SU-DHL-6 (cell line): Measurements from ENCODE around the gene DCK.

Experiments used
- H2AFZ ChIP-seq: fragments of 200-600 bp; sonication (generic); 2 replicates; pipeline ENCODE4 v1.6.1; 2014; ENCODE audit warnings: low read depth, mild to moderate bottlenecking, moderate library complexity, mixed read lengths, antibody characterized with exemption, low read length; ENCODE audit not compliant: severe bottlenecking
- H3F3A ChIP-seq: fragments of 200-600 bp; shearing (Covaris generic); 2 replicates; pipeline ENCODE4 v1.6.0; 2016; ENCODE audit warnings: antibody characterized with exemption, mild to moderate bottlenecking; ENCODE audit not compliant: insufficient read depth
- H3K27ac ChIP-seq: fragments of 200-600 bp; sonication (generic); 2 replicates; pipeline ENCODE4 v1.5.1; 2016; ENCODE audit warnings: low read depth, mild to moderate bottlenecking, low read length, moderate library complexity, mixed read lengths
- H3K27me3 ChIP-seq: fragments of 200-600 bp; sonication (generic), shearing (Covaris generic); 2 replicates; pipeline ENCODE4 v1.6.0; 2014; ENCODE audit warnings: mild to moderate bottlenecking, low read length
- H3K36me3 ChIP-seq: fragments of 200-600 bp; sonication (generic); 2 replicates; pipeline ENCODE4 v1.6.1; 2014; ENCODE audit warnings: mild to moderate bottlenecking, low read length, mixed read lengths
- H3K4me2 ChIP-seq: fragments of 300-600, 200-600 bp; shearing (Covaris generic), sonication (generic); 2 replicates; pipeline ENCODE4 v1.6.0; 2014; ENCODE audit warnings: low read length, low read depth, mild to moderate bottlenecking; ENCODE audit not compliant: poor library complexity, severe bottlenecking
- H3K4me3 ChIP-seq: fragments of 200-600 bp; sonication (generic); 2 replicates; pipeline ENCODE4 v1.5.1; 2014; ENCODE audit warnings: antibody characterized with exemption, low read length, mild to moderate bottlenecking, mixed read lengths; ENCODE audit not compliant: insufficient read depth, poor library complexity, severe bottlenecking
- H3K79me2 ChIP-seq: fragments of 200-600 bp; sonication (generic); 2 replicates; pipeline ENCODE4 v1.6.1; 2014; ENCODE audit warnings: mild to moderate bottlenecking, low read length, moderate library complexity; ENCODE audit not compliant: insufficient read depth
- H3K9ac ChIP-seq: fragments of 200-600 bp; sonication (generic); 2 replicates; pipeline ENCODE4 v1.7.0; 2014; ENCODE audit warnings: mild to moderate bottlenecking, low read length
- H3K9me2 ChIP-seq: fragments of 200-600 bp; sonication (generic); replicated peaks from 2 replicates; pipeline ENCODE4 v1.6.1; 2014; ENCODE audit warnings: low read length; ENCODE audit not compliant: insufficient read depth
- H3K9me3 ChIP-seq: fragments of 200-600 bp; sonication (generic); 2 replicates; pipeline ENCODE4 v1.6.1; 2014; ENCODE audit warnings: low read length, mixed read lengths; ENCODE audit not compliant: insufficient read depth
- H4K20me1 ChIP-seq: fragments of 200-600 bp; sonication (generic); 2 replicates; pipeline ENCODE4 v1.6.1; 2014; ENCODE audit warnings: low read depth, mild to moderate bottlenecking, antibody characterized with exemption, low read length, moderate library complexity, mixed read lengths
- CTCF ChIP-seq: fragments of 200-600 bp; sonication (generic); IDR thresholded peaks from one replicate; pipeline ENCODE4 v1.5.1; 2017; ENCODE audit warnings: antibody characterized with exemption, mild to moderate bottlenecking, low read length, moderate library complexity; ENCODE audit not compliant: insufficient read depth, poor library complexity, severe bottlenecking
- EZH2phosphoT487 ChIP-seq: fragments of 200-600 bp; sonication (generic), shearing (Covaris generic); conservative IDR thresholded peaks from 2 replicates; pipeline ENCODE4 v1.6.1; 2018; ENCODE audit warnings: mild to moderate bottlenecking, antibody characterized with exemption, low read length, moderate library complexity, mixed read lengths

DCK gene

GRCh38 chr4:70946939-70947338, 46.5 kb upstream of the DCK start:
- H3K79me2 ChIP-seq = peaks cover 15% of the 10 kb centered on the region; the same call in 1 of the 2 replicates
- TF ChIP-seq EZH2phosphoT487 = no peak
- no peak for TF ChIP-seq CTCF

GRCh38 chr4:70948665-70949260, 44.7 kb upstream of the DCK start:
- H3K9me2 ChIP-seq = no peaks in the 10 kb centered on the region
- H2AFZ ChIP-seq = no peak overlapping the region
- no peaks in the 10 kb centered on the region for H3K27me3 ChIP-seq
- no peak overlapping the region for H3K27ac ChIP-seq
- H3K4me3 ChIP-seq = no peak overlapping the region
- no peaks in the 10 kb centered on the region for H3K9me3 ChIP-seq
- H4K20me1 ChIP-seq = no peaks in the 10 kb centered on the region
- no peak overlapping the region for H3K4me2 ChIP-seq
- TF ChIP-seq CTCF (no peak), EZH2phosphoT487 (no peak)
- H3K36me3 ChIP-seq = no peaks in the 10 kb centered on the region
- no peak overlapping the region for H3K9ac ChIP-seq
- H3F3A ChIP-seq = no peaks in the 10 kb centered on the region
- peaks cover 15% of the 10 kb centered on the region; the same call in 1 of the 2 replicates for H3K79me2 ChIP-seq

More at GRCh38 chr4:70946939-70947338, 46.5 kb upstream of the DCK start:
- Histone ChIP-seq H3K9me2 (no peaks in the 10 kb centered on the region), H3K9ac (no peak overlapping the region), H3K36me3 (no peaks in the 10 kb centered on the region), H3K4me3 (no peak overlapping the region), H3K27me3 (no peaks in the 10 kb centered on the region), H3F3A (peaks cover 7% of the 10 kb centered on the region; the same call in 1 of the 2 replicates), H2AFZ (no peak overlapping the region), H4K20me1 (no peaks in the 10 kb centered on the region), H3K4me2 (no peak overlapping the region), H3K27ac (no peak overlapping the region), H3K9me3 (no peaks in the 10 kb centered on the region)

GRCh38 chr4:70954032-70954431, 39.4 kb upstream of the DCK start:
- H3K79me2 ChIP-seq = peaks cover 11% of the 10 kb centered on the region; the same call in 1 of the 2 replicates
- no peaks in the 10 kb centered on the region for H3K36me3 ChIP-seq
- no peak overlapping the region for H3K4me2 ChIP-seq
- H3F3A ChIP-seq = no peaks in the 10 kb centered on the region
- no peaks in the 10 kb centered on the region for H3K9me2 ChIP-seq
- H3K27ac ChIP-seq = no peak overlapping the region
- H3K27me3 ChIP-seq = no peaks in the 10 kb centered on the region
- H3K9me3 ChIP-seq = no peaks in the 10 kb centered on the region
- TF ChIP-seq CTCF (no peak), EZH2phosphoT487 (no peak)
- H2AFZ ChIP-seq = no peak overlapping the region
- H4K20me1 ChIP-seq = no peaks in the 10 kb centered on the region
- H3K9ac ChIP-seq = no peak overlapping the region
- no peak overlapping the region for H3K4me3 ChIP-seq
